Mesendoderm (in vitro differentiated cells): Measurements from ENCODE around the gene FCHO2.
A peak's percentile ranks its signal among the peaks of the same experiment; 100 is the strongest.

Experiments used
- DNase-seq: peaks from one replicate; pipeline ENCODE4 v3.0.0; 2013
- H2AK5ac ChIP-seq: 2 replicates; pipeline ENCODE4 v1.6.1; 2013; ENCODE audit warnings: low read length, inconsistent platforms
- H2BK120ac ChIP-seq: 2 replicates; pipeline ENCODE4 v1.6.1; 2013; ENCODE audit warnings: low read depth, mild to moderate bottlenecking, low read length, moderate library complexity, mixed read lengths
- H2BK15ac ChIP-seq: replicated peaks from 2 replicates; pipeline ENCODE4 v1.6.1; 2013; ENCODE audit warnings: low read depth, mild to moderate bottlenecking, moderate library complexity
- H2BK5ac ChIP-seq: 2 replicates; pipeline ENCODE4 v1.6.1; 2013; ENCODE audit warnings: low read length, inconsistent platforms
- H3K18ac ChIP-seq: 2 replicates; pipeline ENCODE4 v1.6.1; 2013; ENCODE audit warnings: mild to moderate bottlenecking, low read length, mixed read lengths
- H3K23ac ChIP-seq: one replicate; pipeline ENCODE4 v1.6.1; 2013; ENCODE audit warnings: low read length
- H3K27ac ChIP-seq: 2 replicates; pipeline ENCODE4 v1.5.1; 2013; ENCODE audit warnings: low read depth, mild to moderate bottlenecking, inconsistent platforms, low read length, moderate library complexity
- H3K27me3 ChIP-seq: 2 replicates; pipeline ENCODE4 v1.6.1; 2013; ENCODE audit warnings: low read length, control low read depth, mild to moderate bottlenecking, inconsistent platforms; ENCODE audit not compliant: insufficient read depth, poor library complexity
- H3K36me3 ChIP-seq: 2 replicates; pipeline ENCODE4 v1.6.1; 2013; ENCODE audit warnings: low read length, inconsistent platforms; ENCODE audit not compliant: control insufficient read depth, insufficient read depth
- H3K4ac ChIP-seq: one replicate; pipeline ENCODE4 v1.6.1; 2013; ENCODE audit warnings: low read depth, mild to moderate bottlenecking, low read length, moderate library complexity
- H3K4me1 ChIP-seq: 2 replicates; pipeline ENCODE4 v1.6.1; 2013; ENCODE audit warnings: low read depth, low read length, inconsistent platforms; ENCODE audit not compliant: control insufficient read depth
- H3K4me2 ChIP-seq: 2 replicates; pipeline ENCODE4 v1.6.1; 2013; ENCODE audit warnings: low read length
- H3K4me3 ChIP-seq: 2 replicates; pipeline ENCODE4 v1.5.1; 2013; ENCODE audit warnings: mild to moderate bottlenecking, low read length
- H3K56ac ChIP-seq: one replicate; pipeline ENCODE4 v1.6.1; 2013; ENCODE audit warnings: low read length
- H3K79me1 ChIP-seq: 2 replicates; pipeline ENCODE4 v1.6.1; 2013; ENCODE audit warnings: low read length, inconsistent platforms
- H3K79me2 ChIP-seq: 2 replicates; pipeline ENCODE4 v1.6.1; 2013; ENCODE audit warnings: mild to moderate bottlenecking, low read length; ENCODE audit not compliant: control insufficient read depth, insufficient read depth
- H3K9ac ChIP-seq: 2 replicates; pipeline ENCODE4 v1.6.1; 2013; ENCODE audit warnings: low read length, inconsistent platforms
- H4K5ac ChIP-seq: one replicate; pipeline ENCODE4 v1.6.1; 2013; ENCODE audit warnings: low read length
- H4K8ac ChIP-seq: one replicate; pipeline ENCODE4 v1.6.1; 2013; ENCODE audit warnings: low read depth, mild to moderate bottlenecking, control low read depth, low read length, moderate library complexity
- WGBS: extraction: QIAGEN DNeasy Blood & Tissue Kit; methylation state at CpG from one replicate; pipeline ENCODE4 v1.1.7; 2013; ENCODE audit warnings: low lambda C conversion rate, missing lambda C conversion rate; ENCODE audit not compliant: insufficient coverage; ENCODE audit errors: extremely low coverage; 5-methylcytosine and 5-hydroxymethylcytosine counted together

The FCHO2 gene

GRCh38 chr5:73115399-73116051 is 159.7 kb downstream of the FCHO2 start:
- H3K23ac ChIP-seq, result no peak overlapping the region
- DNase-seq, result no peak
- no peak overlapping the region for H3K18ac ChIP-seq
- H3K9ac ChIP-seq, result no peak overlapping the region
- H3K79me1 ChIP-seq, result no peaks in the 10 kb centered on the region
- H2BK120ac ChIP-seq, result no peak overlapping the region
- H4K8ac ChIP-seq, result no peak overlapping the region
- no peak overlapping the region for H2AK5ac ChIP-seq
- no CpG with 5 or more reads among the region's 4 CpGs for WGBS
- no peak overlapping the region for H3K4me3 ChIP-seq
- H4K5ac ChIP-seq, result no peak overlapping the region
- no peak overlapping the region for H2BK15ac ChIP-seq
- H2BK5ac ChIP-seq, result no peak overlapping the region
- no peaks in the 10 kb centered on the region for H3K79me2 ChIP-seq
- no peaks in the 10 kb centered on the region for H3K27me3 ChIP-seq
- H3K56ac ChIP-seq, result no peak overlapping the region
- H3K4ac ChIP-seq, result no peak overlapping the region
- no peak overlapping the region for H3K4me2 ChIP-seq
- H3K4me1 ChIP-seq, result no peaks in the 10 kb centered on the region
- H3K36me3 ChIP-seq, result no peaks in the 10 kb centered on the region
- no peak overlapping the region for H3K27ac ChIP-seq

- Histone ChIP-seq H3K4ac (no peak overlapping the region), H3K9ac (no peak overlapping the region), H3K23ac (no peak overlapping the region), H2AK5ac (no peak overlapping the region), H3K36me3 (no peaks in the 10 kb centered on the region), H3K27me3 (peaks cover 4% of the 10 kb centered on the region), H3K4me1 (peaks cover 2% of the 10 kb centered on the region), H3K79me2 (no peaks in the 10 kb centered on the region), H3K79me1 (no peaks in the 10 kb centered on the region), H2BK120ac (no peak overlapping the region), H2BK15ac (no peak overlapping the region), H2BK5ac (no peak overlapping the region), H3K27ac (no peak overlapping the region), H3K56ac (no peak overlapping the region), H4K8ac (no peak overlapping the region), H3K18ac (no peak overlapping the region), H3K4me3 (no peak overlapping the region), H3K4me2 (no peak overlapping the region), H4K5ac (no peak overlapping the region)
- DNase-seq, result no peak
- no CpG with 5 or more reads among the region's 2 CpGs for WGBS
These were observed 160.7 kb downstream of the FCHO2 start for GRCh38 chr5:73116506-73116905.

- no peaks in the 10 kb centered on the region for H3K79me2 ChIP-seq
- H3K9ac ChIP-seq, result no peak overlapping the region
- H3K56ac ChIP-seq, result no peak overlapping the region
- no peak overlapping the region for H4K8ac ChIP-seq
- no CpG with 5 or more reads among the region's 3 CpGs for WGBS
- H3K27me3 ChIP-seq, result peaks cover 4% of the 10 kb centered on the region
- no peak overlapping the region for H2BK15ac ChIP-seq
- no peak overlapping the region for H2AK5ac ChIP-seq
- no peak overlapping the region for H2BK5ac ChIP-seq
- H3K23ac ChIP-seq, result no peak overlapping the region
- DNase-seq, result no peak
- no peaks in the 10 kb centered on the region for H3K79me1 ChIP-seq
- H3K4ac ChIP-seq, result no peak overlapping the region
- no peak overlapping the region for H3K27ac ChIP-seq
- H3K4me1 ChIP-seq, result peaks cover 2% of the 10 kb centered on the region
- H2BK120ac ChIP-seq, result no peak overlapping the region
- H3K4me3 ChIP-seq, result no peak overlapping the region
- no peaks in the 10 kb centered on the region for H3K36me3 ChIP-seq
- no peak overlapping the region for H3K4me2 ChIP-seq
- no peak overlapping the region for H3K18ac ChIP-seq
- H4K5ac ChIP-seq, result no peak overlapping the region
These were observed 161.4 kb downstream of the FCHO2 start for GRCh38 chr5:73117088-73117740.

GRCh38 chr5:73118391-73118973 is 162.6 kb downstream of the FCHO2 start:
- Histone ChIP-seq H4K5ac (no peak overlapping the region), H3K23ac (no peak overlapping the region), H3K4me2 (no peak overlapping the region), H4K8ac (no peak overlapping the region), H3K56ac (no peak overlapping the region), H2BK15ac (no peak overlapping the region), H3K4ac (no peak overlapping the region), H2AK5ac (no peak overlapping the region), H3K27ac (no peak overlapping the region), H2BK120ac (no peak overlapping the region), H3K79me1 (no peaks in the 10 kb centered on the region), H3K4me1 (peaks cover 2% of the 10 kb centered on the region), H3K18ac (no peak overlapping the region), H3K9ac (no peak overlapping the region), H3K27me3 (peaks cover 4% of the 10 kb centered on the region), H2BK5ac (no peak overlapping the region), H3K36me3 (no peaks in the 10 kb centered on the region), H3K79me2 (no peaks in the 10 kb centered on the region), H3K4me3 (no peak overlapping the region)
- DNase-seq, result no peak
- no CpG with 5 or more reads among the region's 5 CpGs for WGBS

GRCh38 chr5:73119451-73120157 is 163.8 kb downstream of the FCHO2 start:
- no peaks in the 10 kb centered on the region for H3K36me3 ChIP-seq
- DNase-seq, result peak; percentile 40
- H3K23ac ChIP-seq, result no peak overlapping the region
- H4K5ac ChIP-seq, result no peak overlapping the region
- H3K56ac ChIP-seq, result peak overlapping the region; percentile 85
- peaks cover 4% of the 10 kb centered on the region for H3K27me3 ChIP-seq
- no peak overlapping the region for H2BK5ac ChIP-seq
- H3K4me3 ChIP-seq, result no peak overlapping the region
- H3K18ac ChIP-seq, result peak overlapping the region; percentile 15
- H2BK120ac ChIP-seq, result no peak overlapping the region
- H2BK15ac ChIP-seq, result no peak overlapping the region
- no peaks in the 10 kb centered on the region for H3K79me1 ChIP-seq
- no peak overlapping the region for H4K8ac ChIP-seq
- peaks cover 2% of the 10 kb centered on the region for H3K4me1 ChIP-seq
- H3K27ac ChIP-seq, result no peak overlapping the region
- peak overlapping the region; percentile 67 for H3K9ac ChIP-seq
- no CpG with 5 or more reads among the region's 40 CpGs for WGBS
- no peak overlapping the region for H2AK5ac ChIP-seq
- H3K4ac ChIP-seq, result no peak overlapping the region
- no peaks in the 10 kb centered on the region for H3K79me2 ChIP-seq
- H3K4me2 ChIP-seq, result peak overlapping the region; percentile 92
